ENCODE measurements around the gene YPEL1.

DNA sequence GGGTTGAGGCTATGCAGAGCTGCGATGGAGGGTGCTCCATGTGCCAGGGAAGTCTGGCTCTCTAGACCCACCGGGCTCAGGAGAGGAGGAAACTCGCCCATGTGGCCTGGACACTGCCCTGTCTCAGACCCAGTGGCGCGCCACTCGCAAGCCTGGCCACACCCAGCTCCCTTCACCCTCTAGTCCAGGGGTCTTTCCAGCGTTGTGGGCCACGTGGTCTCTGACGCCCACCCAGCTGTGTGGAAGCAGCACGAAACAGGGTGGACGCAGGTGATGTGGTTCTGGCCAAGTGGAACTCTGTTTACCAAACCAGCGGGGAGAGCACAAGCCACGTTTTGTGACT is 41.6 kb downstream of the YPEL1 start:
- no peak for TF ChIP-seq ZNF274 (IDR thresholded peaks at IDR 0.05; ENCODE audit: low read depth, low read length)
- TF ChIP-seq, protein P1, sequence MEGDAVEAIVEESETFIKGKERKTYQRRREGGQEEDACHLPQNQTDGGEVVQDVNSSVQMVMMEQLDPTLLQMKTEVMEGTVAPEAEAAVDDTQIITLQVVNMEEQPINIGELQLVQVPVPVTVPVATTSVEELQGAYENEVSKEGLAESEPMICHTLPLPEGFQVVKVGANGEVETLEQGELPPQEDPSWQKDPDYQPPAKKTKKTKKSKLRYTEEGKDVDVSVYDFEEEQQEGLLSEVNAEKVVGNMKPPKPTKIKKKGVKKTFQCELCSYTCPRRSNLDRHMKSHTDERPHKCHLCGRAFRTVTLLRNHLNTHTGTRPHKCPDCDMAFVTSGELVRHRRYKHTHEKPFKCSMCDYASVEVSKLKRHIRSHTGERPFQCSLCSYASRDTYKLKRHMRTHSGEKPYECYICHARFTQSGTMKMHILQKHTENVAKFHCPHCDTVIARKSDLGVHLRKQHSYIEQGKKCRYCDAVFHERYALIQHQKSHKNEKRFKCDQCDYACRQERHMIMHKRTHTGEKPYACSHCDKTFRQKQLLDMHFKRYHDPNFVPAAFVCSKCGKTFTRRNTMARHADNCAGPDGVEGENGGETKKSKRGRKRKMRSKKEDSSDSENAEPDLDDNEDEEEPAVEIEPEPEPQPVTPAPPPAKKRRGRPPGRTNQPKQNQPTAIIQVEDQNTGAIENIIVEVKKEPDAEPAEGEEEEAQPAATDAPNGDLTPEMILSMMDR (IDR thresholded peaks at IDR 0.05 in 2 of 3, conservative IDR thresholded peaks at IDR 0.05 in 1 of 3; ENCODE audit: borderline replicate concordance in 1 of 3, insufficient read depth in 1 of 3, low read depth in 2 of 3, low read length in 2 of 3), result no peak
- no peak for TF ChIP-seq CEBPB (IDR thresholded peaks at IDR 0.05; ENCODE audit: low read depth)
- TF ChIP-seq POLR2A (IDR thresholded peaks at IDR 0.05; ENCODE audit: borderline replicate concordance, extremely low read depth, insufficient read depth, insufficient read length), result no peak
- TF ChIP-seq ELF1 (IDR thresholded peaks at IDR 0.05; ENCODE audit: borderline replicate concordance, low read depth), result no peak
- TF ChIP-seq SIN3A (IDR thresholded peaks at IDR 0.05; ENCODE audit: low read depth), result no peak
- TF ChIP-seq, protein P2, sequence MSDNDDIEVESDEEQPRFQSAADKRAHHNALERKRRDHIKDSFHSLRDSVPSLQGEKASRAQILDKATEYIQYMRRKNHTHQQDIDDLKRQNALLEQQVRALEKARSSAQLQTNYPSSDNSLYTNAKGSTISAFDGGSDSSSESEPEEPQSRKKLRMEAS (IDR thresholded peaks at IDR 0.05), result no peak
- no peak for TF ChIP-seq POLR2AphosphoS5 (IDR thresholded peaks at IDR 0.05; ENCODE audit: low read depth, low read length)
- TF ChIP-seq EGR1 (IDR thresholded peaks at IDR 0.05; ENCODE audit: low read depth), result no peak
- TF ChIP-seq TCF7L2 (IDR thresholded peaks at IDR 0.05; ENCODE audit: borderline replicate concordance, extremely low read depth, insufficient read depth, insufficient read length), result no peak
- TF ChIP-seq RAD21 (IDR thresholded peaks at IDR 0.05; ENCODE audit: low read depth), result no peak
- TF ChIP-seq FOSL1 (IDR thresholded peaks at IDR 0.05; ENCODE audit: low read depth), result no peak
